LNCaP clone FGC (cell line): ENCODE measurements around the gene GLUL.
"Not testable (repeated sequence)": the region's sequence is repeated elsewhere in the genome, so short reads cannot be mapped to it uniquely, and the experiment has no call there.

ENCODE experiments used
- DNase-seq: peaks from one replicate; pipeline ENCODE4 v3.0.0-alpha.2; 2011; ENCODE audit warnings: low read depth
- H3K4me3 ChIP-seq: 2 replicates; pipeline ENCODE4 v1.5.1; 2011; ENCODE audit warnings: mild to moderate bottlenecking, low read depth, low read length, control low read depth
- CTCF ChIP-seq: IDR thresholded peaks from 2 replicates; pipeline ENCODE4 v1.5.1; 2012; ENCODE audit warnings: mild to moderate bottlenecking; ENCODE audit not compliant: control insufficient read depth, insufficient read depth; ENCODE audit errors: extremely low read depth

Gene GLUL

GRCh38 chr1:182339684-182340083, 51.9 kb downstream of the GLUL start:
- no peak overlapping the region for H3K4me3 ChIP-seq

GRCh38 chr1:182338806-182339370, 52.7 kb downstream of the GLUL start:
- no peak overlapping the region for H3K4me3 ChIP-seq
- DNase-seq = no peak
- no peak for TF ChIP-seq CTCF

More at GRCh38 chr1:182339684-182340083, 51.9 kb downstream of the GLUL start:
- DNase-seq = no peak
- no peak for TF ChIP-seq CTCF

GRCh38 chr1:182337736-182338571, 53.6 kb downstream of the GLUL start:
- no peak for TF ChIP-seq CTCF
- peak; percentile 13 for DNase-seq
- no peak overlapping the region for H3K4me3 ChIP-seq

- DNase-seq = no peak
- H3K4me3 ChIP-seq = no peak overlapping the region
- no peak for TF ChIP-seq CTCF
Measured at GRCh38 chr1:182335771-182336566, 55.6 kb downstream of the GLUL start.

GRCh38 chr1:182333071-182333571, 58.5 kb downstream of the GLUL start:
- H3K4me3 ChIP-seq, DNase-seq: not testable (repeated sequence)

GRCh38 chr1:182332261-182333060, 59.1 kb downstream of the GLUL start:
- DNase-seq = no peak
- no peak overlapping the region for H3K4me3 ChIP-seq
- no peak for TF ChIP-seq CTCF
